ENCODE data around the gene SSR2.

Gene SSR2

DNA sequence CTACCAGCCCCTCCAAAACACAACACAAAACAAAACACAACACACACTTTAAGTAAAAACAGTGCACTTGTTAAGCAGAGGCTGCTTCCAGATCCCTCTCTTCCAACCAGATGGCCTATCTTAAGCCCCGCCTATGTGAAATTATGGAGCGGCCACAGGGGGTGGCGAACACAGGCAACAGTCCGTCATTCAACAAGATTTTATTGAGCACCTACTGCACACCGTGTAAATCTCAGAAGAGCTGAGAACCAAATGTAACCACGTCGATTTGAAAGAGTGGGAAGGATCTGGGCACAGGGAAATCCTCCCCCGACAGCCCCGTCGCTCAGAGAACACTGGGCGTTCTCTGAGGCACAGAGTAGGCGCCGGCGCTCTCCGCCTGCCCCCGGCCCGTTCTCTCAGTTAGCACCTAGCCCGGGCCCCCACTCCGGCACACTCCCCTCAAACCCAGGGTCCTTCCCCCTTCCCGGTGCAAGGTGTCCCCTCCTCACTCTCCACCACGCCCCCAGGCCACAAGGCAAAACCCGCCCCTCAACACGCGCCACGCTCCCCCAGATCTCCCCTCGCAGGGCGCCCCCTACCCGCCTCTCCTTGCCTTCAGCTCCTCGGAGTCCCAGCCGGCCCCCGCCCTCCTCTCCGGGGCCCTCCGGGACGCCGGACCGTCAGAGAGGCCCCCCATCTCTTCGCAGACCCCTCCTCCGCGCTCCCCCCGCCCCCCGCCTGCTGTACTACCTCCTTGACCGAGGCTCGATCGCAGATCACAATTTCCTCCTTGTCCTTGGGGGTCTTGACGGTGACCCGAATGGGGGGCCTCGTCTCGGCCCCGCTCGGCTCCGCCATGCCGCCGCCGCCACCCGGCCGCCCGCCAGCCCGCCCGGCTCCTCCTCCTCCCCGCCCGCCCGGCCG, 32.4 kb upstream of the SSR2 start (continued):
- TF ChIP-seq, protein P1, sequence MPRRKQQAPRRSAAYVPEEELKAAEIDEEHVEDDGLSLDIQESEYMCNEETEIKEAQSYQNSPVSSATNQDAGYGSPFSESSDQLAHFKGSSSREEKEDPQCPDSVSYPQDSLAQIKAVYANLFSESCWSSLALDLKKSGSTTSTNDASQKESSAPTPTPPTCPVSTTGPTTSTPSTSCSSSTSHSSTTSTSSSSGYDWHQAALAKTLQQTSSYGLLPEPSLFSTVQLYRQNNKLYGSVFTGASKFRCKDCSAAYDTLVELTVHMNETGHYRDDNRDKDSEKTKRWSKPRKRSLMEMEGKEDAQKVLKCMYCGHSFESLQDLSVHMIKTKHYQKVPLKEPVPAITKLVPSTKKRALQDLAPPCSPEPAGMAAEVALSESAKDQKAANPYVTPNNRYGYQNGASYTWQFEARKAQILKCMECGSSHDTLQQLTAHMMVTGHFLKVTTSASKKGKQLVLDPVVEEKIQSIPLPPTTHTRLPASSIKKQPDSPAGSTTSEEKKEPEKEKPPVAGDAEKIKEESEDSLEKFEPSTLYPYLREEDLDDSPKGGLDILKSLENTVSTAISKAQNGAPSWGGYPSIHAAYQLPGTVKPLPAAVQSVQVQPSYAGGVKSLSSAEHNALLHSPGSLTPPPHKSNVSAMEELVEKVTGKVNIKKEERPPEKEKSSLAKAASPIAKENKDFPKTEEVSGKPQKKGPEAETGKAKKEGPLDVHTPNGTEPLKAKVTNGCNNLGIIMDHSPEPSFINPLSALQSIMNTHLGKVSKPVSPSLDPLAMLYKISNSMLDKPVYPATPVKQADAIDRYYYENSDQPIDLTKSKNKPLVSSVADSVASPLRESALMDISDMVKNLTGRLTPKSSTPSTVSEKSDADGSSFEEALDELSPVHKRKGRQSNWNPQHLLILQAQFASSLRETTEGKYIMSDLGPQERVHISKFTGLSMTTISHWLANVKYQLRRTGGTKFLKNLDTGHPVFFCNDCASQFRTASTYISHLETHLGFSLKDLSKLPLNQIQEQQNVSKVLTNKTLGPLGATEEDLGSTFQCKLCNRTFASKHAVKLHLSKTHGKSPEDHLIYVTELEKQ (tag by site-specific recombination; IDR thresholded peaks at IDR 0.05; ENCODE audit: borderline replicate concordance): no peak
- TF ChIP-seq IKZF3 (tag by site-specific recombination; IDR thresholded peaks at IDR 0.05) (no peak), SP7 (tag by site-specific recombination; IDR thresholded peaks at IDR 0.05) (peak; percentile 55), ZNF223 (tag by site-specific recombination; IDR thresholded peaks at IDR 0.05) (no peak), ZNF202 (tag by site-specific recombination; IDR thresholded peaks at IDR 0.05; ENCODE audit: borderline replicate concordance) (no peak; the same call in 1 of the 2 replicates), ZNF473 (tag by site-specific recombination; IDR thresholded peaks at IDR 0.05) (no peak), ZNF24 (tag by site-specific recombination; IDR thresholded peaks at IDR 0.05) (no peak), ZNF433 (tag by site-specific recombination; IDR thresholded peaks at IDR 0.05; ENCODE audit: low read depth) (no peak), ZNF561 (tag by site-specific recombination; IDR thresholded peaks at IDR 0.05; ENCODE audit: borderline replicate concordance) (0 out of 2 replicates have a peak, but pooled peaks have one; percentile 23), GLIS1 (tag by site-specific recombination; IDR thresholded peaks at IDR 0.05) (peak; percentile 59; the same call in 1 of the 2 replicates), ZXDB (tag by site-specific recombination; IDR thresholded peaks at IDR 0.05) (peak; percentile 31; the same call in 1 of the 2 replicates), ZNF830 (tag by site-specific recombination; IDR thresholded peaks at IDR 0.05; ENCODE audit: low read depth) (no peak), ZSCAN30 (tag by site-specific recombination; IDR thresholded peaks at IDR 0.05) (no peak), ZNF660 (tag by site-specific recombination; IDR thresholded peaks at IDR 0.05) (no peak), ZBTB8A (tag by site-specific recombination; IDR thresholded peaks at IDR 0.05) (peak; percentile 88), ZNF670 (tag by site-specific recombination; IDR thresholded peaks at IDR 0.05; ENCODE audit: low read depth) (no peak), ZNF292 (tag by site-specific recombination; IDR thresholded peaks at IDR 0.05; ENCODE audit: borderline replicate concordance, low read depth) (no peak), ZFP37 (tag by site-specific recombination; IDR thresholded peaks at IDR 0.05) (peak; percentile 66; the same call in 1 of the 2 replicates), ZNF366 (tag by site-specific recombination; conservative IDR thresholded peaks at IDR 0.05) (no peak), ZNF324 (tag by site-specific recombination; IDR thresholded peaks at IDR 0.05) (no peak; the same call in 1 of the 2 replicates), ZNF112 (tag by site-specific recombination; IDR thresholded peaks at IDR 0.05) (no peak), ZNF514 (tag by site-specific recombination; IDR thresholded peaks at IDR 0.05) (no peak), ZNF174 (tag by site-specific recombination; IDR thresholded peaks at IDR 0.05) (no peak), ZNF555 (tag by site-specific recombination; conservative IDR thresholded peaks at IDR 0.05) (no peak), ZEB2 (tag by site-specific recombination; IDR thresholded peaks at IDR 0.05) (no peak), ZBTB1 (tag by site-specific recombination; IDR thresholded peaks at IDR 0.05) (no peak), SCRT1 (tag by site-specific recombination; IDR thresholded peaks at IDR 0.05; ENCODE audit: borderline replicate concordance) (peak; percentile 39; the same call in 1 of the 2 replicates)
- TF ChIP-seq, protein P2, sequence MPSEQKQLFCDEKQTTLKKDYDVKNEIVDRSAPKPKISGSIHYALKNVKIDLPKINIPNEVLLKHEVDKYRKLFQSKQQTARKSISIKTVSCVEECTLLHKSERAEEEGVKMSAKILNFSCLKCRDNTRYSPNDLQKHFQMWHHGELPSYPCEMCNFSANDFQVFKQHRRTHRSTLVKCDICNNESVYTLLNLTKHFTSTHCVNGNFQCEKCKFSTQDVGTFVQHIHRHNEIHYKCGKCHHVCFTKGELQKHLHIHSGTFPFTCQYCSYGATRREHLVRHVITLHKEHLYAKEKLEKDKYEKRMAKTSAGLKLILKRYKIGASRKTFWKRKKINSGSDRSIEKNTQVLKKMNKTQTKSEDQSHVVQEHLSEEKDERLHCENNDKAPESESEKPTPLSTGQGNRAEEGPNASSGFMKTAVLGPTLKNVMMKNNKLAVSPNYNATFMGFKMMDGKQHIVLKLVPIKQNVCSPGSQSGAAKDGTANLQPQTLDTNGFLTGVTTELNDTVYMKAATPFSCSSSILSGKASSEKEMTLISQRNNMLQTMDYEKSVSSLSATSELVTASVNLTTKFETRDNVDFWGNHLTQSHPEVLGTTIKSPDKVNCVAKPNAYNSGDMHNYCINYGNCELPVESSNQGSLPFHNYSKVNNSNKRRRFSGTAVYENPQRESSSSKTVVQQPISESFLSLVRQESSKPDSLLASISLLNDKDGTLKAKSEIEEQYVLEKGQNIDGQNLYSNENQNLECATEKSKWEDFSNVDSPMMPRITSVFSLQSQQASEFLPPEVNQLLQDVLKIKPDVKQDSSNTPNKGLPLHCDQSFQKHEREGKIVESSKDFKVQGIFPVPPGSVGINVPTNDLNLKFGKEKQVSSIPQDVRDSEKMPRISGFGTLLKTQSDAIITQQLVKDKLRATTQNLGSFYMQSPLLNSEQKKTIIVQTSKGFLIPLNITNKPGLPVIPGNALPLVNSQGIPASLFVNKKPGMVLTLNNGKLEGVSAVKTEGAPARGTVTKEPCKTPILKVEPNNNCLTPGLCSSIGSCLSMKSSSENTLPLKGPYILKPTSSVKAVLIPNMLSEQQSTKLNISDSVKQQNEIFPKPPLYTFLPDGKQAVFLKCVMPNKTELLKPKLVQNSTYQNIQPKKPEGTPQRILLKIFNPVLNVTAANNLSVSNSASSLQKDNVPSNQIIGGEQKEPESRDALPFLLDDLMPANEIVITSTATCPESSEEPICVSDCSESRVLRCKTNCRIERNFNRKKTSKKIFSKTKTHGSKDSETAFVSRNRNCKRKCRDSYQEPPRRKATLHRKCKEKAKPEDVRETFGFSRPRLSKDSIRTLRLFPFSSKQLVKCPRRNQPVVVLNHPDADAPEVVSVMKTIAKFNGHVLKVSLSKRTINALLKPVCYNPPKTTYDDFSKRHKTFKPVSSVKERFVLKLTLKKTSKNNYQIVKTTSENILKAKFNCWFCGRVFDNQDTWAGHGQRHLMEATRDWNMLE (tag by site-specific recombination; conservative IDR thresholded peaks at IDR 0.05; ENCODE audit: low read depth): no peak
- TF ChIP-seq, protein P3, sequence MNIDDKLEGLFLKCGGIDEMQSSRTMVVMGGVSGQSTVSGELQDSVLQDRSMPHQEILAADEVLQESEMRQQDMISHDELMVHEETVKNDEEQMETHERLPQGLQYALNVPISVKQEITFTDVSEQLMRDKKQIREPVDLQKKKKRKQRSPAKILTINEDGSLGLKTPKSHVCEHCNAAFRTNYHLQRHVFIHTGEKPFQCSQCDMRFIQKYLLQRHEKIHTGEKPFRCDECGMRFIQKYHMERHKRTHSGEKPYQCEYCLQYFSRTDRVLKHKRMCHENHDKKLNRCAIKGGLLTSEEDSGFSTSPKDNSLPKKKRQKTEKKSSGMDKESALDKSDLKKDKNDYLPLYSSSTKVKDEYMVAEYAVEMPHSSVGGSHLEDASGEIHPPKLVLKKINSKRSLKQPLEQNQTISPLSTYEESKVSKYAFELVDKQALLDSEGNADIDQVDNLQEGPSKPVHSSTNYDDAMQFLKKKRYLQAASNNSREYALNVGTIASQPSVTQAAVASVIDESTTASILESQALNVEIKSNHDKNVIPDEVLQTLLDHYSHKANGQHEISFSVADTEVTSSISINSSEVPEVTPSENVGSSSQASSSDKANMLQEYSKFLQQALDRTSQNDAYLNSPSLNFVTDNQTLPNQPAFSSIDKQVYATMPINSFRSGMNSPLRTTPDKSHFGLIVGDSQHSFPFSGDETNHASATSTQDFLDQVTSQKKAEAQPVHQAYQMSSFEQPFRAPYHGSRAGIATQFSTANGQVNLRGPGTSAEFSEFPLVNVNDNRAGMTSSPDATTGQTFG (tag by site-specific recombination; IDR thresholded peaks at IDR 0.05; ENCODE audit: borderline replicate concordance): no peak

All from HEK293 (cell line).